RWPE1 (cell line): ENCODE data around the gene ATP2C1.
"Not testable (repeated sequence)": the region's sequence is repeated elsewhere in the genome, so short reads cannot be mapped to it uniquely, and the experiment has no call there.

ENCODE experiments used
- CTCF ChIA-PET: fragments of 350-600 bp; sonication (Branson Sonifier 250); formaldehyde crosslinking; extraction: SDS; loops from one replicate; lab custom pipeline; 2021; lab: Yijun Ruan, JAX
- POLR2A ChIA-PET: fragments of 400-600 bp; formaldehyde crosslinking; extraction: SDS; loops from one replicate; lab custom pipeline; 2020; ENCODE audit warnings: antibody characterized with exemption; ENCODE audit not compliant: low non-redundant PET; lab: Yijun Ruan, JAX
- DNase-seq: peaks from one replicate; pipeline ENCODE4 v3.0.0; 2012; ENCODE audit warnings: low spot score
- H3K27ac ChIP-seq: fragments of 450-650 bp; 2 replicates; pipeline ENCODE4 v1.5.1; 2017
- CTCF ChIP-seq: fragments of 450-650 bp; conservative IDR thresholded peaks from 2 replicates; pipeline ENCODE4 v1.5.1; 2017; ENCODE audit warnings: low read depth, mild to moderate bottlenecking

ATP2C1 gene

GRCh38 chr3:130851277-130851676, 42.6 kb upstream of the ATP2C1 start:
- DNase-seq, result no peak
- H3K27ac ChIP-seq, result no peak overlapping the region
- CTCF ChIA-PET, result interaction anchor here (0.7 kb wide), 1 partner anchor 1405 kb away, joined by 3 read pairs; no protein-coding TSS in a partner anchor
- POLR2A ChIA-PET, result no interaction called here
- no peak for TF ChIP-seq CTCF

GRCh38 chr3:130853581-130853980, 40.3 kb upstream of the ATP2C1 start:
- CTCF ChIA-PET, result no interaction called here
- POLR2A ChIA-PET, result no interaction called here
- TF ChIP-seq CTCF, result no peak

GRCh38 chr3:130854208-130854864, 39.5 kb upstream of the ATP2C1 start:
- no peak for DNase-seq
- H3K27ac ChIP-seq, result no peak overlapping the region
- CTCF ChIA-PET, result no interaction called here
- POLR2A ChIA-PET, result no interaction called here
- TF ChIP-seq CTCF, result no peak

More at GRCh38 chr3:130853581-130853980, 40.3 kb upstream of the ATP2C1 start:
- no peak for DNase-seq
- no peak overlapping the region for H3K27ac ChIP-seq

GRCh38 chr3:130857336-130858026, 36.4 kb upstream of the ATP2C1 start:
- ChIA-PET CTCF (interaction anchor here (0.6 kb wide), 1 partner anchor 15 kb away, joined by 4 read pairs; no protein-coding TSS in a partner anchor), POLR2A (no interaction called here)
- H3K27ac ChIP-seq, result no peak overlapping the region
- DNase-seq, result no peak
- no peak for TF ChIP-seq CTCF

- CTCF ChIA-PET, result interaction anchor here (0.7 kb wide), 1 partner anchor 168 kb away, joined by 3 read pairs; no protein-coding TSS in a partner anchor
- POLR2A ChIA-PET, H3K27ac ChIP-seq, DNase-seq: not testable (repeated sequence)
Measured at GRCh38 chr3:130862130-130862529, 31.8 kb upstream of the ATP2C1 start.

GRCh38 chr3:130865489-130865888, 28.4 kb upstream of the ATP2C1 start:
- H3K27ac ChIP-seq, result no peak overlapping the region
- no peak for TF ChIP-seq CTCF
- POLR2A ChIA-PET, result no interaction called here
- no peak for DNase-seq
- CTCF ChIA-PET, result no interaction called here

- no peak overlapping the region for H3K27ac ChIP-seq
- POLR2A ChIA-PET, result no interaction called here
- TF ChIP-seq CTCF, result no peak
- no peak for DNase-seq
- CTCF ChIA-PET, result no interaction called here
Measured at GRCh38 chr3:130866327-130866726, 27.6 kb upstream of the ATP2C1 start.
